ES-I3 (cell line): Measurements from ENCODE around the gene DCDC1.

Experiments
- H3K36me3 ChIP-seq: 2 replicates; pipeline ENCODE4 v1.6.1; 2013; ENCODE audit warnings: mild to moderate bottlenecking, low read length, control low read depth, moderate library complexity; ENCODE audit not compliant: insufficient read depth
- H3K4me1 ChIP-seq: 2 replicates; pipeline ENCODE4 v1.6.1; 2013; ENCODE audit warnings: mild to moderate bottlenecking, control low read depth, low read length; ENCODE audit not compliant: insufficient read depth
- H3K9ac ChIP-seq: 2 replicates; pipeline ENCODE4 v1.6.1; 2013; ENCODE audit warnings: low read depth, mild to moderate bottlenecking, low read length, moderate library complexity
- H3K9me3 ChIP-seq: 2 replicates; pipeline ENCODE4 v1.6.1; 2013; ENCODE audit warnings: mild to moderate bottlenecking, low read length, moderate library complexity; ENCODE audit not compliant: control insufficient read depth, insufficient read depth

Gene DCDC1

GRCh38 chr11:31069447-31070205, 299.9 kb downstream of the DCDC1 start:
- Histone ChIP-seq H3K36me3 (no peaks in the 10 kb centered on the region), H3K9ac (no peak overlapping the region), H3K9me3 (no peaks in the 10 kb centered on the region), H3K4me1 (no peaks in the 10 kb centered on the region)

- H3K4me1 ChIP-seq: no peaks in the 10 kb centered on the region
- H3K9me3 ChIP-seq: no peaks in the 10 kb centered on the region
- no peak overlapping the region for H3K9ac ChIP-seq
- H3K36me3 ChIP-seq: no peaks in the 10 kb centered on the region
Observed at GRCh38 chr11:31060880-31061279, 308.7 kb downstream of the DCDC1 start.

- Histone ChIP-seq H3K9ac (no peak overlapping the region), H3K4me1 (no peaks in the 10 kb centered on the region), H3K36me3 (no peaks in the 10 kb centered on the region), H3K9me3 (no peaks in the 10 kb centered on the region)
Observed at GRCh38 chr11:31059529-31059928, 310.0 kb downstream of the DCDC1 start.

GRCh38 chr11:31050061-31050765, 319.3 kb downstream of the DCDC1 start:
- Histone ChIP-seq H3K4me1 (peaks cover 10% of the 10 kb centered on the region), H3K9me3 (no peaks in the 10 kb centered on the region; the same call in 1 of the 2 replicates), H3K9ac (no peak overlapping the region), H3K36me3 (no peaks in the 10 kb centered on the region)

- H3K4me1 ChIP-seq: peaks cover 4% of the 10 kb centered on the region
- H3K9ac ChIP-seq: no peak overlapping the region
Observed at GRCh38 chr11:31045335-31045734, 324.2 kb downstream of the DCDC1 start.

GRCh38 chr11:31030138-31030792, 339.3 kb downstream of the DCDC1 start:
- Histone ChIP-seq H3K36me3 (no peaks in the 10 kb centered on the region), H3K9ac (no peak overlapping the region), H3K9me3 (no peaks in the 10 kb centered on the region), H3K4me1 (no peaks in the 10 kb centered on the region)

More at GRCh38 chr11:31045335-31045734, 324.2 kb downstream of the DCDC1 start:
- no peaks in the 10 kb centered on the region for H3K9me3 ChIP-seq
- H3K36me3 ChIP-seq: no peaks in the 10 kb centered on the region

- Histone ChIP-seq H3K4me1 (no peaks in the 10 kb centered on the region), H3K36me3 (no peaks in the 10 kb centered on the region), H3K9ac (no peak overlapping the region), H3K9me3 (no peaks in the 10 kb centered on the region)
Observed at GRCh38 chr11:31026315-31026714, 343.2 kb downstream of the DCDC1 start.

GRCh38 chr11:31022080-31022479, 347.5 kb downstream of the DCDC1 start:
- H3K9me3 ChIP-seq: no peaks in the 10 kb centered on the region
- H3K36me3 ChIP-seq: no peaks in the 10 kb centered on the region
- H3K4me1 ChIP-seq: no peaks in the 10 kb centered on the region
- H3K9ac ChIP-seq: no peak overlapping the region

- H3K9me3 ChIP-seq: no peaks in the 10 kb centered on the region
- H3K4me1 ChIP-seq: no peaks in the 10 kb centered on the region
- no peak overlapping the region for H3K9ac ChIP-seq
- H3K36me3 ChIP-seq: no peaks in the 10 kb centered on the region
Observed at GRCh38 chr11:31019786-31020185, 349.8 kb downstream of the DCDC1 start.

GRCh38 chr11:31005202-31005601, 364.3 kb downstream of the DCDC1 start:
- no peaks in the 10 kb centered on the region for H3K9me3 ChIP-seq
- H3K4me1 ChIP-seq: no peaks in the 10 kb centered on the region
- H3K9ac ChIP-seq: no peak overlapping the region
- no peaks in the 10 kb centered on the region for H3K36me3 ChIP-seq

GRCh38 chr11:31001427-31001826, 368.1 kb downstream of the DCDC1 start:
- H3K36me3 ChIP-seq: no peaks in the 10 kb centered on the region
- H3K9ac ChIP-seq: no peak overlapping the region
- H3K9me3 ChIP-seq: no peaks in the 10 kb centered on the region
- H3K4me1 ChIP-seq: no peaks in the 10 kb centered on the region

GRCh38 chr11:31000381-31000780, 369.2 kb downstream of the DCDC1 start:
- H3K36me3 ChIP-seq: no peaks in the 10 kb centered on the region
- no peak overlapping the region for H3K9ac ChIP-seq
- no peaks in the 10 kb centered on the region for H3K9me3 ChIP-seq
- H3K4me1 ChIP-seq: no peaks in the 10 kb centered on the region

- Histone ChIP-seq H3K4me1 (no peaks in the 10 kb centered on the region), H3K9me3 (no peaks in the 10 kb centered on the region), H3K36me3 (no peaks in the 10 kb centered on the region), H3K9ac (no peak overlapping the region)
Observed at GRCh38 chr11:30992513-30992849, 377.1 kb downstream of the DCDC1 start.

- no peak overlapping the region for H3K9ac ChIP-seq
- H3K36me3 ChIP-seq: no peaks in the 10 kb centered on the region
- H3K4me1 ChIP-seq: no peaks in the 10 kb centered on the region
Observed at GRCh38 chr11:30991802-30992512, 377.6 kb downstream of the DCDC1 start.

More at GRCh38 chr11:30991802-30992512, 377.6 kb downstream of the DCDC1 start:
- no peaks in the 10 kb centered on the region for H3K9me3 ChIP-seq
